H9 (cell line): Measurements from ENCODE around the gene ATG7. TPM values are rescaled to one million over a fixed set of nuclear protein-coding genes. Genes with fewer than 3 reads are reported as not detected.

Experiments
- DNase-seq: peaks from one replicate; pipeline ENCODE4 v3.0.0-alpha.2; 2017
- H2AFZ ChIP-seq: one replicate; pipeline ENCODE4 v1.6.1; 2013; ENCODE audit warnings: mild to moderate bottlenecking, low read length, control low read depth, moderate library complexity
- H2AK5ac ChIP-seq: 2 replicates; pipeline ENCODE4 v1.6.1; 2013; ENCODE audit warnings: low read length, control low read depth, mixed read lengths; ENCODE audit not compliant: insufficient read length
- H2BK120ac ChIP-seq: one replicate; pipeline ENCODE4 v1.6.1; 2013; ENCODE audit warnings: low read depth, mild to moderate bottlenecking, low read length, control low read depth, inconsistent platforms; ENCODE audit not compliant: poor library complexity, severe bottlenecking
- H2BK12ac ChIP-seq: 2 replicates; pipeline ENCODE4 v1.6.1; 2013; ENCODE audit warnings: low read length, control low read depth, mixed read lengths, low read depth; ENCODE audit not compliant: insufficient read length
- H2BK15ac ChIP-seq: 2 replicates; pipeline ENCODE4 v1.6.1; 2013; ENCODE audit warnings: low read depth, low read length, control low read depth
- H2BK20ac ChIP-seq: one replicate; pipeline ENCODE4 v1.6.1; 2013; ENCODE audit warnings: low read depth, mild to moderate bottlenecking, low read length, control low read depth, inconsistent platforms; ENCODE audit not compliant: poor library complexity, severe bottlenecking
- H2BK5ac ChIP-seq: 2 replicates; pipeline ENCODE4 v1.6.1; 2013; ENCODE audit warnings: low read length, control low read depth, mixed read lengths; ENCODE audit not compliant: insufficient read length
- H3K14ac ChIP-seq: 2 replicates; pipeline ENCODE4 v1.6.1; 2013; ENCODE audit warnings: low read length, control low read depth; ENCODE audit not compliant: insufficient read depth
- H3K18ac ChIP-seq: 2 replicates; pipeline ENCODE4 v1.6.1; 2013; ENCODE audit warnings: low read depth, mild to moderate bottlenecking, mixed read lengths, low read length, control low read depth; ENCODE audit not compliant: insufficient read length
- H3K23ac ChIP-seq: 2 replicates; pipeline ENCODE4 v1.6.1; 2013; ENCODE audit warnings: low read length, control low read depth, mixed read lengths, low read depth; ENCODE audit not compliant: insufficient read length
- H3K23me2 ChIP-seq: 2 replicates; pipeline ENCODE4 v1.6.1; 2013; ENCODE audit warnings: low read depth, mild to moderate bottlenecking, mixed read lengths, low read length, control low read depth; ENCODE audit not compliant: insufficient read length, poor library complexity, severe bottlenecking
- H3K27ac ChIP-seq: 2 replicates; pipeline ENCODE4 v1.5.1; 2013; ENCODE audit warnings: low read length, control low read depth, mixed read lengths, low read depth; ENCODE audit not compliant: insufficient read length
- H3K27me3 ChIP-seq: 2 replicates; pipeline ENCODE4 v1.6.1; 2013; ENCODE audit warnings: low read length, control low read depth, inconsistent platforms; ENCODE audit not compliant: insufficient read depth
- H3K4ac ChIP-seq: 2 replicates; pipeline ENCODE4 v1.6.1; 2013; ENCODE audit warnings: low read depth, mild to moderate bottlenecking, control low read depth, inconsistent platforms, low read length, moderate library complexity
- H3K4me1 ChIP-seq: 2 replicates; pipeline ENCODE4 v1.6.1; 2013; ENCODE audit warnings: low read length, control low read depth, inconsistent platforms; ENCODE audit not compliant: insufficient read depth
- H3K4me2 ChIP-seq: 2 replicates; pipeline ENCODE4 v1.6.1; 2013; ENCODE audit warnings: low read length, control low read depth, mixed read lengths; ENCODE audit not compliant: insufficient read length, insufficient read depth
- H3K56ac ChIP-seq: 2 replicates; pipeline ENCODE4 v1.6.1; 2013; ENCODE audit warnings: low read depth, mild to moderate bottlenecking, mixed read lengths, low read length, control low read depth; ENCODE audit not compliant: insufficient read length
- H3K79me1 ChIP-seq: 2 replicates; pipeline ENCODE4 v1.6.1; 2013; ENCODE audit warnings: low read depth, mild to moderate bottlenecking, moderate library complexity, low read length, control low read depth, inconsistent platforms; ENCODE audit not compliant: insufficient read depth, poor library complexity, severe bottlenecking
- H3K79me2 ChIP-seq: 2 replicates; pipeline ENCODE4 v1.6.1; 2013; ENCODE audit warnings: low read length, control low read depth, inconsistent platforms; ENCODE audit not compliant: insufficient read depth
- H3K9ac ChIP-seq: 2 replicates; pipeline ENCODE4 v1.6.1; 2013; ENCODE audit warnings: low read length, control low read depth, mixed read lengths; ENCODE audit not compliant: insufficient read length; ENCODE audit errors: extremely low read depth
- H3K9me3 ChIP-seq: one replicate; pipeline ENCODE4 v1.6.1; 2013; ENCODE audit warnings: low read depth, low read length, inconsistent platforms; ENCODE audit not compliant: control insufficient read depth
- H3T11ph ChIP-seq: one replicate; pipeline ENCODE4 v1.6.1; 2013; ENCODE audit warnings: mild to moderate bottlenecking, low read length, control low read depth, inconsistent platforms
- H4K20me1 ChIP-seq: one replicate; pipeline ENCODE4 v1.6.1; 2013; ENCODE audit not compliant: control insufficient read depth, insufficient read length, insufficient read depth
- H4K5ac ChIP-seq: 2 replicates; pipeline ENCODE4 v1.6.1; 2013; ENCODE audit warnings: low read depth, mild to moderate bottlenecking, mixed read lengths, low read length, control low read depth; ENCODE audit not compliant: insufficient read length
- H4K8ac ChIP-seq: replicated peaks from 2 replicates; pipeline ENCODE4 v1.6.1; 2013; ENCODE audit warnings: low read length, control low read depth, mixed read lengths, low read depth; ENCODE audit not compliant: insufficient read length
- H4K91ac ChIP-seq: 2 replicates; pipeline ENCODE4 v1.6.1; 2013; ENCODE audit warnings: low read depth, mild to moderate bottlenecking, moderate library complexity, mixed read lengths, low read length, control low read depth; ENCODE audit not compliant: insufficient read length
- H3K27ac Mint-ChIP-seq, 3 experiments: 2 replicates in 2 of 3; 3 replicates in 1 of 3; pipeline ENCODE4 v1.8.0; 2020 to 2021; ENCODE audit warnings: mixed read lengths in 3 of 3, mild to moderate bottlenecking in 1 of 3, moderate library complexity in 1 of 3
- H3K27me3 Mint-ChIP-seq: 2 replicates; pipeline ENCODE4 v1.8.0; 2021; ENCODE audit warnings: low read depth, mild to moderate bottlenecking, moderate library complexity, mixed read lengths
- H3K36me3 Mint-ChIP-seq, 3 experiments: 2 replicates in 2 of 3; 3 replicates in 1 of 3; pipeline ENCODE4 v1.8.0; 2020 to 2021; ENCODE audit warnings: low read depth in 3 of 3, mixed read lengths in 3 of 3; ENCODE audit not compliant: insufficient read depth in 1 of 3
- H3K4me1 Mint-ChIP-seq, 2 experiments: 2 replicates each; pipeline ENCODE4 v1.8.0; 2020; ENCODE audit warnings: mixed read lengths in 2 of 2
- H3K4me3 Mint-ChIP-seq, 2 experiments: 2 replicates in 1 of 2; 3 replicates in 1 of 2; pipeline ENCODE4 v1.8.0; 2020 to 2021; ENCODE audit warnings: mild to moderate bottlenecking in 2 of 2, mixed read lengths in 2 of 2, moderate library complexity in 1 of 2
- H3K9me3 Mint-ChIP-seq, 2 experiments: 2 replicates in 1 of 2; 3 replicates in 1 of 2; pipeline ENCODE4 v1.8.0; 2020; ENCODE audit warnings: mild to moderate bottlenecking in 2 of 2, mixed read lengths in 2 of 2, moderate library complexity in 1 of 2
- CTCF ChIP-seq: fragments of 200-600 bp; sonication (generic); conservative IDR thresholded peaks from 3 replicates; pipeline ENCODE4 v1.8.0; 2021; ENCODE audit warnings: antibody characterized with exemption, mild to moderate bottlenecking
- WGBS: extraction: QIAGEN DNeasy Blood & Tissue Kit; methylation state at CpG from one replicate; pipeline ENCODE4 v1.1.7; 2013; ENCODE audit warnings: missing lambda C conversion rate, low lambda C conversion rate, mixed read lengths; ENCODE audit not compliant: insufficient read length; ENCODE audit errors: extremely low coverage; 5-methylcytosine and 5-hydroxymethylcytosine counted together
- total RNA-seq: library from RNA; stranded (reverse); gene quantifications from 2 replicates; pipeline ENCODE4 v1.2.1, GENCODE V29; 2021

ATG7 gene
- total RNA-seq, 1 experiment from 2014 or later = 17.9 TPM

DNA sequence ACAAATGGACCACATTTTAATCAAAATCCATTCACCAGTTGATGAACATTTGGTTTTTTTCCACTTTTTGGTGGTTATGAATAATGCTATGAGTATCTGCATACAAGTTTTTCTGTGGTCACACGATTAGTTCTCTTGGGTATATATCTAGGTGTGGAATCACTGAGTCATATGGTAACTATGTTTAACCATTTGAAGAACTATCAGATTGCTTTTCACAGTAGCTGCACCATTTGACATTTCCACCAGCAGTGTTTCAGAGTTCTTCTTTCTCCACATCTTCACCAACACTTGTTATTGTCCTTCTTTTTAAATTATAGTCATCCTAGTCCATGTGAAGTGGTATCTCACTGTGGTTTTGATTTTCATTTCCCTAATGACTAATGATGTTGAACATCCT lies 33.3 kb upstream of the ATG7 start:
- no CpG with 5 or more reads among the region's 1 CpG for WGBS

More for the DNA sequence above, 33.3 kb upstream of the ATG7 start:
- H3K27ac ChIP-seq = no peak overlapping the region
- no peak overlapping the region for H2BK15ac ChIP-seq
- H4K5ac ChIP-seq = no peak overlapping the region
- H3K23ac ChIP-seq = no peak overlapping the region
- H3K4me1 ChIP-seq = no peaks in the 10 kb centered on the region; the same call in 1 of the 2 replicates
- no peak overlapping the region for H3K14ac ChIP-seq
- H3K23me2 ChIP-seq = no peaks in the 10 kb centered on the region
- no peak for DNase-seq
- H3K9me3 Mint-ChIP-seq = no peaks in the 10 kb centered on the region; a peak in 2 of 5 replicates
- no peak for TF ChIP-seq CTCF
- H4K91ac ChIP-seq = no peak overlapping the region
- H3K18ac ChIP-seq = no peak overlapping the region
- H3K79me2 ChIP-seq = no peaks in the 10 kb centered on the region
- no peak overlapping the region for H2AFZ ChIP-seq
- no peaks in the 10 kb centered on the region for H4K20me1 ChIP-seq
- H3K9me3 ChIP-seq = no peaks in the 10 kb centered on the region
- H3K4me3 Mint-ChIP-seq = no peak overlapping the region
- H2BK20ac ChIP-seq = no peak overlapping the region
- H3K4ac ChIP-seq = no peak overlapping the region
- no peaks in the 10 kb centered on the region for H3K27me3 ChIP-seq
- no peak overlapping the region for H3T11ph ChIP-seq
- H3K9ac ChIP-seq = no peak overlapping the region
- H2AK5ac ChIP-seq = no peak overlapping the region
- H3K27me3 Mint-ChIP-seq = peaks cover 2% of the 10 kb centered on the region
- H2BK120ac ChIP-seq = no peak overlapping the region
- no peak overlapping the region for H2BK5ac ChIP-seq
- H4K8ac ChIP-seq = no peak overlapping the region
- no peak overlapping the region for H3K56ac ChIP-seq
- H3K27ac Mint-ChIP-seq = no peak overlapping the region
- no peaks in the 10 kb centered on the region for H3K79me1 ChIP-seq
- no peaks in the 10 kb centered on the region; a peak in 1 of 7 replicates for H3K36me3 Mint-ChIP-seq
- H3K4me1 Mint-ChIP-seq = peaks cover 2 to 6% of the 10 kb centered on the region in 2 experiments
- H2BK12ac ChIP-seq = no peak overlapping the region
- no peak overlapping the region for H3K4me2 ChIP-seq
